Tibial artery (tissue), 4 donors: Measurements from ENCODE around the gene MAN2A2.

Source experiments
- DNase-seq, 2 donors: peaks; one replicate each; pipeline ENCODE4 v3.0.0-alpha.2; 2019
- H3K27ac ChIP-seq, 2 donors: fragments of 200-600 bp; sonication (generic) in 1 of 2; 1 replicate in 1 of 2; 2 replicates in 1 of 2; pipeline ENCODE4 v1.5.1; 2018 to 2019; ENCODE audit warnings: mild to moderate bottlenecking in 1 of 2
- H3K27me3 ChIP-seq, 2 donors: fragments of 200-600 bp; sonication (generic) in 1 of 2; one replicate each; pipeline versions ENCODE4 v1.5.1 to v1.6.0; 2016 to 2019
- H3K36me3 ChIP-seq, 3 donors: fragments of 200-600 bp; sonication (generic) in 2 of 3; one replicate each; pipeline ENCODE4 v1.5.1; 2016 to 2019; ENCODE audit warnings: mild to moderate bottlenecking in 2 of 3
- H3K4me1 ChIP-seq, 4 donors: fragments of 200-600 bp; sonication (generic) in 2 of 4; 1 replicate in 3 of 4; 2 replicates in 1 of 4; pipeline ENCODE4 v1.5.1; 2016 to 2019
- H3K4me3 ChIP-seq, 2 donors: fragments of 200-600 bp; sonication (generic) in 1 of 2; 1 replicate in 1 of 2; 2 replicates in 1 of 2; pipeline ENCODE4 v1.5.1; 2018 to 2019; ENCODE audit warnings: mild to moderate bottlenecking in 2 of 2
- H3K9me3 ChIP-seq, 3 donors: fragments of 200-600 bp; sonication (generic) in 1 of 3; one replicate each; pipeline ENCODE4 v1.5.1; 2016 to 2019
- CTCF ChIP-seq, 2 experiments: fragments of 200-600 bp in 1 of 2; fragments of 450-650 bp in 1 of 2; IDR thresholded peaks; one replicate each; pipeline ENCODE4 v1.5.1; 2017 to 2019; ENCODE audit warnings: antibody characterized with exemption in 2 of 2, mild to moderate bottlenecking in 1 of 2, moderate library complexity in 1 of 2
- intact Hi-C: fragments of 100-400 bp; cut with DNase I; formaldehyde crosslinking; loops from one replicate; pipeline ENCODE4 v1.15.0; 2023; ENCODE audit warnings: low total_unique reads

The MAN2A2 gene

GRCh38 chr15:90960298-90961091 is 57.4 kb downstream of the MAN2A2 start:
- H3K4me1 ChIP-seq, result peaks cover 0 to 58% (median 50%) of the 10 kb centered on the region in 4 donors
- no peaks in the 10 kb centered on the region for H3K27me3 ChIP-seq
- H3K36me3 ChIP-seq, result peaks cover 5 to 29% (median 22%) of the 10 kb centered on the region in 3 donors
- peak overlapping the region; percentile 16 to 37 for H3K4me3 ChIP-seq
- intact Hi-C loops, result no loop called here
- peak in 1 of 2 donors; percentile 74 for DNase-seq
- H3K27ac ChIP-seq, result peak overlapping the region; percentile 83 to 86
- no peak for TF ChIP-seq CTCF (IDR thresholded peaks at IDR 0.05)
- H3K9me3 ChIP-seq, result no peaks in the 10 kb centered on the region

GRCh38 chr15:90962021-90962420 is 58.9 kb downstream of the MAN2A2 start:
- intact Hi-C loops, result no loop called here
- no peaks in the 10 kb centered on the region for H3K9me3 ChIP-seq
- peaks cover 0 to 45% (median 39%) of the 10 kb centered on the region in 4 donors for H3K4me1 ChIP-seq
- TF ChIP-seq CTCF (IDR thresholded peaks at IDR 0.05), result no peak
- H3K27ac ChIP-seq, result no peak overlapping the region
- H3K4me3 ChIP-seq, result no peak overlapping the region
- DNase-seq, result no peak
- peaks cover 12 to 43% (median 34%) of the 10 kb centered on the region in 3 donors for H3K36me3 ChIP-seq
- H3K27me3 ChIP-seq, result no peaks in the 10 kb centered on the region

GRCh38 chr15:90966262-90966661 is 63.2 kb downstream of the MAN2A2 start:
- intact Hi-C loops, result no loop called here

GRCh38 chr15:90967206-90967605 is 64.1 kb downstream of the MAN2A2 start:
- Histone ChIP-seq H3K4me1 (no peaks in the 10 kb centered on the region), H3K27ac (no peak overlapping the region), H3K27me3 (no peaks in the 10 kb centered on the region), H3K36me3 (peaks cover 12 to 53% (median 30%) of the 10 kb centered on the region in 3 donors), H3K4me3 (no peak overlapping the region), H3K9me3 (no peaks in the 10 kb centered on the region)
- TF ChIP-seq CTCF (IDR thresholded peaks at IDR 0.05), result no peak
- intact Hi-C loops, result no loop called here
- DNase-seq, result no peak

More at GRCh38 chr15:90966262-90966661, 63.2 kb downstream of the MAN2A2 start:
- no peak for TF ChIP-seq CTCF (IDR thresholded peaks at IDR 0.05)
- Histone ChIP-seq H3K4me3 (no peak overlapping the region), H3K27me3 (no peaks in the 10 kb centered on the region), H3K9me3 (no peaks in the 10 kb centered on the region), H3K4me1 (peaks cover 0 to 3% (median 1%) of the 10 kb centered on the region in 4 donors), H3K27ac (no peak overlapping the region), H3K36me3 (peaks cover 12 to 62% (median 39%) of the 10 kb centered on the region in 3 donors)
- DNase-seq, result no peak

- no peak for DNase-seq
- no peaks in the 10 kb centered on the region for H3K9me3 ChIP-seq
- no peak for TF ChIP-seq CTCF (IDR thresholded peaks at IDR 0.05)
- no peak overlapping the region for H3K27ac ChIP-seq
- no peaks in the 10 kb centered on the region for H3K27me3 ChIP-seq
- H3K36me3 ChIP-seq, result peaks cover 12 to 46% (median 30%) of the 10 kb centered on the region in 3 donors
- intact Hi-C loops, result no loop called here
- no peak overlapping the region for H3K4me3 ChIP-seq
- no peaks in the 10 kb centered on the region for H3K4me1 ChIP-seq
Observed at GRCh38 chr15:90968434-90968833, 65.3 kb downstream of the MAN2A2 start.
